HuH-7.5 (cell line): ENCODE results near the gene CXXC1.
"Not testable (repeated sequence)": the region's sequence is repeated elsewhere in the genome, so short reads cannot be mapped to it uniquely, and the experiment has no call there.

Source experiments
- DNase-seq: peaks from one replicate; pipeline ENCODE4 v3.0.0; 2011; ENCODE audit warnings: low spot score

Gene CXXC1

GRCh38 chr18:50274044-50274442 lies 13.4 kb downstream of the CXXC1 start:
- DNase-seq: no peak

- DNase-seq: no peak
Measured at GRCh38 chr18:50273203-50274043, 14.1 kb downstream of the CXXC1 start.

DNA sequence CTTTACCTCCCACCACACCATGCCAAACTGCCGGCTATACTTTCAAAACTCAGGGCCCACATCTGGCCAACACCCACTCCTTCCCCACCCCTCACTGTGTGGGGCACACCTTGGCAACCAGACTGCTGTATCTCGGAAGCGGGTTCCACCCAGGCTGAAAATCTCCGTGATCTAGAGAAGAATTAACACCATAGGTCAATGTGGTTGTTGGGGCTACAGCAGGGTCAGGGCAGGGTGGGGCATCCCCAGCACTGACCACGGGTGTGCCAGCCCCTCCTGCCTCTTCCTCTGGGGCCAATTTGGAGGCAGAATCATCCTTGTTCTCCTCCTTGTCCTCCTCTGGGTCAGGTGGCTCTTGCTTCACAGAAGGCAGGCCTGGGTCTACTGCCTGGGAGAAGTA lies 14.9 kb downstream of the CXXC1 start:
- DNase-seq: no peak

- peak; percentile 62 for DNase-seq
Measured at GRCh38 chr18:50268022-50268747, 19.3 kb downstream of the CXXC1 start.

DNA sequence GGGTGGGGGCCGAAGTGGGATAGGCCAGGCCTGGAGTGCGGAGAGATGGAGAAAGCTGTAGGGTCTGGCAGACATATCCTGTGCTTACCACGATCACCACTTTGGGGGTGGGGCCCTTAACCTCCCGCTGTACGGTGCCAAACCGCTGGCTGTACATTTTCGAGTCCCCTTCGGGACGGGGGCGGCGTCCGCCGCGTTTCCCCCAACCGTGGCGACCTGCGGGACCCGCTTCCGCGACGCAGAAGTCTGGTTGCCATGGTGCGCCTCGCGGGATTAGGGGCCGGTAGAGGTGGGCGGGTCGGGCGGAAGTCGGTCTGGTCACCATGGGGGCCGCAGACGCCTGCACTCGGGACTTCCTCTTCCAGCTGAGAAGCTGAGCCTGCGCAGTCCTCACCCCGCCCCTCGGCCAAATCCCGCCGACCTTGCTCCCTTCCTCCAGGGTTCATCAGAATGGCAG lies 21.2 kb downstream of the CXXC1 start, which contains the start of gene CFAP53:
Gene CFAP53, minus strand, starts transcription at position 248 of the 457 bp plus-strand sequence. Its CDS starts 91 bp downstream, at position 157.
- DNase-seq: peak; percentile 76

DNA sequence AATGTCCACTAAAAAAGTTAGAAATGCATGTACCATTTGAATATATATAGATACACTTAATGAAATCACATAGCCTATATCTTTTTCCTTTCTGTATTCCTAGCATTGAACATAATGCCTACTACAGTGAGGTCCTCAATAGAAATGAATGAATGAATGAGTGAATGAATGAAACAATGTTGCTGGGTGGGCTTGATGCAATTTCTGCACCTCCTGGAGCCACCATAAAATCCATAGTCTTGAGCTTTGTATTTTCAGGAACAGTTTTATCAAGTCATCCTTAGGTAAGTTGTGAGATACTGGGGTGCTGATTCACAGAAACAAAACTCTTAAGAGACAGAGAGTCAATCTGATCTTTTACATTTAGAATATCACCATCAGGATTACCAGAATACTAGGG lies 24.5 kb downstream of the CXXC1 start:
- no peak for DNase-seq

- DNase-seq: no peak
Measured at GRCh38 chr18:50250935-50251334, 36.6 kb downstream of the CXXC1 start.

GRCh38 chr18:50249576-50249975 lies 37.9 kb downstream of the CXXC1 start:
- no peak for DNase-seq

GRCh38 chr18:50247561-50247960 lies 39.9 kb downstream of the CXXC1 start:
- no peak for DNase-seq

DNA sequence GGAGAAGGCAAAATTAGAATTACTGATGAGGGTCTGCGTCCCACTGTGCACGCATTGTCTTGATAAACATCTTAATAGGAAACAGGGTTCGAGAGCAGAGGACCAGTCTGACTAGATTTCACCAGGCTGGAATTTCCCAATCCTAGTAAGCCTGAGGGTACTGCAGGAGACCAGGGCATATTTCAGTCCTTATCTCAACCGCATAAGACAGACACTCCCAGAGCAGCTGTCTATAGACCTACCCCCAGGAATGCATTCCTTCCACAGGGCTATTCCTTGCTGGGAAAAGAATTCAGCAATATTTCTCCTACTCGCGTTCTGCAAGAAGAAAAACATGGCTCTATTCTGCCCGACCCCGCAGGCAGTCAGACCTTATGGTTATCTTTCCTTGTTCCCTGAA lies 45.7 kb downstream of the CXXC1 start:
- not testable (repeated sequence) for DNase-seq

- DNase-seq: no peak
Measured at GRCh38 chr18:50240080-50240563, 47.4 kb downstream of the CXXC1 start.

- no peak for DNase-seq
Measured at GRCh38 chr18:50232419-50232818, 55.1 kb downstream of the CXXC1 start.
